HG03039 (cell line): ENCODE data around the gene MVP.
"Not testable (repeated sequence)": the region's sequence is repeated elsewhere in the genome, so short reads cannot be mapped to it uniquely, and the experiment has no call there.

Source experiments
- ATAC-seq: cut with Tn5 transposase; IDR thresholded peaks from one replicate; pipeline ENCODE4 v1.9.1; 2021; ENCODE audit warnings: mild to moderate bottlenecking, moderate library complexity; ENCODE audit not compliant: unreplicated experiment

MVP gene

GRCh38 chr16:29820271-29820701, at the start of gene MVP:
TSS of gene MVP (plus strand) at chr16:29820462. CDS start at chr16:29830550, 10,088 bp downstream.
- ATAC-seq: no peak

GRCh38 chr16:29772330-29772729, 47.9 kb upstream of the MVP start:
- ATAC-seq: not testable (repeated sequence)

GRCh38 chr16:29774730-29775129, 45.5 kb upstream of the MVP start:
- ATAC-seq: no peak

- ATAC-seq: no peak
These were observed 44.4 kb upstream of the MVP start for GRCh38 chr16:29775742-29776408.

- ATAC-seq: no peak
These were observed 42.5 kb upstream of the MVP start, which contains the start of gene ZG16 for GRCh38 chr16:29777576-29778350. TSS of gene ZG16 (plus strand) at chr16:29778256. CDS start at chr16:29779267, 1,011 bp downstream.

GRCh38 chr16:29779474-29779873, 40.8 kb upstream of the MVP start:
- ATAC-seq: no peak

- not testable (repeated sequence) for ATAC-seq
These were observed 36.9 kb upstream of the MVP start for GRCh38 chr16:29783094-29783953.

GRCh38 chr16:29784157-29784556, 36.1 kb upstream of the MVP start:
- ATAC-seq: no peak

GRCh38 chr16:29784901-29785500, 35.3 kb upstream of the MVP start:
- ATAC-seq: no peak

GRCh38 chr16:29787155-29787554, 33.1 kb upstream of the MVP start:
- ATAC-seq: not testable (repeated sequence)

- no peak for ATAC-seq
These were observed 30.5 kb upstream of the MVP start for GRCh38 chr16:29789775-29790182.

- ATAC-seq: peak; percentile 88
These were observed 29.9 kb upstream of the MVP start, which contains the start of gene KIF22 for GRCh38 chr16:29790183-29790948. TSS of gene KIF22 (plus strand) at chr16:29790751. CDS start at chr16:29790760, 9 bp downstream.

- peak; percentile 10 for ATAC-seq
These were observed 29.1 kb upstream of the MVP start for GRCh38 chr16:29790949-29791844.

GRCh38 chr16:29791845-29792807, 28.1 kb upstream of the MVP start:
- no peak for ATAC-seq

- ATAC-seq: not testable (repeated sequence)
These were observed 27.1 kb upstream of the MVP start for GRCh38 chr16:29793153-29793552.

- no peak for ATAC-seq
These were observed 26.0 kb upstream of the MVP start for GRCh38 chr16:29794231-29794710.

- ATAC-seq: no peak
These were observed 17.8 kb upstream of the MVP start for GRCh38 chr16:29802416-29802935.
